Endothelial cell (in vitro differentiated cells): Measurements from ENCODE around the gene MIEN1. TPM values are rescaled to one million over a fixed set of nuclear protein-coding genes. Genes with fewer than 3 reads are reported as not detected.

Experiments used
- DNase-seq: peaks from one replicate; pipeline ENCODE4 v3.0.0; 2021; ENCODE audit warnings: low spot score
- H3K27ac Mint-ChIP-seq: one replicate; pipeline ENCODE4 v1.8.0; 2021; ENCODE audit warnings: mixed read lengths, inconsistent platforms; ENCODE audit not compliant: unreplicated experiment
- H3K27me3 Mint-ChIP-seq: one replicate; pipeline ENCODE4 v1.8.0; 2021; ENCODE audit warnings: mild to moderate bottlenecking, moderate library complexity, mixed read lengths, inconsistent platforms; ENCODE audit not compliant: unreplicated experiment
- H3K36me3 Mint-ChIP-seq: one replicate; pipeline ENCODE4 v1.8.0; 2021; ENCODE audit warnings: mild to moderate bottlenecking, low read depth, mixed read lengths, inconsistent platforms; ENCODE audit not compliant: unreplicated experiment
- H3K4me1 Mint-ChIP-seq: one replicate; pipeline ENCODE4 v1.8.0; 2021; ENCODE audit warnings: mild to moderate bottlenecking, mixed read lengths, inconsistent platforms; ENCODE audit not compliant: unreplicated experiment
- H3K4me3 Mint-ChIP-seq: one replicate; pipeline ENCODE4 v1.8.0; 2021; ENCODE audit warnings: mild to moderate bottlenecking, mixed read lengths, inconsistent platforms; ENCODE audit not compliant: unreplicated experiment
- H3K9me3 Mint-ChIP-seq: one replicate; pipeline ENCODE4 v1.8.0; 2021; ENCODE audit warnings: mixed read lengths, inconsistent platforms; ENCODE audit not compliant: unreplicated experiment
- total RNA-seq: library from RNA; stranded (reverse); fragmentation: NEBNext Ultra II Directional; extraction: Animal tissue kit (Norgen Biotek cat#: 25700); gene quantifications from one replicate; pipeline ENCODE4 v1.2.1, GENCODE V29; 2021; ENCODE audit not compliant: unreplicated experiment
- TF ChIP-seq, protein P1 (sequence below): fragments of 200-600 bp; sonication (generic); IDR thresholded peaks from one replicate; pipeline ENCODE4 v1.5.0; 2021; ENCODE audit warnings: antibody characterized with exemption; ENCODE audit not compliant: unreplicated experiment

MIEN1 gene
- total RNA-seq, 1 donor from 2014 or later: 15.5 TPM

DNA sequence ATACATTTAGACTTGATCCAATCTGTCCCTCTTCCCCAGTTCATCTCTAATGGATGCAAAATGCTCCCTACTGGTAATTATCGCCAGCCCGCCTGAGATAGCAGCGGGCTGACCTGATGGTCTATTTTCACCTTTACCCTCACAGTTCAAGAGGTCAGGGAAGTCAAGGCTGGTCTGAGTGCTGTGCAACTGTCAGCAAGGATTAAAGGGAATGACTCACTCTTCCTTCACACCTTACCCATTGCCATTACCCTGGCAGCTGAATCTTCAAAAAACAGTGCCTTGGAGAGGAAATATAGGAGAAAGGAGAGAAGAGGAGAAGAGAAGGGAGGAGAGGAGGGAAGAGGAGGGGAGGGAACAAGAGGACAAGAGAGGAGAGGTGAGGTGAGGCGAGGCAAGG is 43.7 kb upstream of the MIEN1 start:
- H3K27me3 Mint-ChIP-seq: no peaks in the 10 kb centered on the region
- peaks cover 13% of the 10 kb centered on the region for H3K4me1 Mint-ChIP-seq
- no peaks in the 10 kb centered on the region for H3K36me3 Mint-ChIP-seq
- TF ChIP-seq, protein P1, sequence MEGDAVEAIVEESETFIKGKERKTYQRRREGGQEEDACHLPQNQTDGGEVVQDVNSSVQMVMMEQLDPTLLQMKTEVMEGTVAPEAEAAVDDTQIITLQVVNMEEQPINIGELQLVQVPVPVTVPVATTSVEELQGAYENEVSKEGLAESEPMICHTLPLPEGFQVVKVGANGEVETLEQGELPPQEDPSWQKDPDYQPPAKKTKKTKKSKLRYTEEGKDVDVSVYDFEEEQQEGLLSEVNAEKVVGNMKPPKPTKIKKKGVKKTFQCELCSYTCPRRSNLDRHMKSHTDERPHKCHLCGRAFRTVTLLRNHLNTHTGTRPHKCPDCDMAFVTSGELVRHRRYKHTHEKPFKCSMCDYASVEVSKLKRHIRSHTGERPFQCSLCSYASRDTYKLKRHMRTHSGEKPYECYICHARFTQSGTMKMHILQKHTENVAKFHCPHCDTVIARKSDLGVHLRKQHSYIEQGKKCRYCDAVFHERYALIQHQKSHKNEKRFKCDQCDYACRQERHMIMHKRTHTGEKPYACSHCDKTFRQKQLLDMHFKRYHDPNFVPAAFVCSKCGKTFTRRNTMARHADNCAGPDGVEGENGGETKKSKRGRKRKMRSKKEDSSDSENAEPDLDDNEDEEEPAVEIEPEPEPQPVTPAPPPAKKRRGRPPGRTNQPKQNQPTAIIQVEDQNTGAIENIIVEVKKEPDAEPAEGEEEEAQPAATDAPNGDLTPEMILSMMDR: no peak
- no peaks in the 10 kb centered on the region for H3K9me3 Mint-ChIP-seq
- H3K27ac Mint-ChIP-seq: no peak overlapping the region
- no peak overlapping the region for H3K4me3 Mint-ChIP-seq
- DNase-seq: no peak

GRCh38 chr17:39772987-39773934 is 42.9 kb upstream of the MIEN1 start:
- H3K36me3 Mint-ChIP-seq: no peaks in the 10 kb centered on the region
- H3K9me3 Mint-ChIP-seq: no peaks in the 10 kb centered on the region
- no peak for DNase-seq
- H3K27ac Mint-ChIP-seq: no peak overlapping the region
- TF ChIP-seq, protein P1: no peak
- no peaks in the 10 kb centered on the region for H3K27me3 Mint-ChIP-seq
- H3K4me3 Mint-ChIP-seq: no peak overlapping the region
- H3K4me1 Mint-ChIP-seq: peaks cover 13% of the 10 kb centered on the region

DNA sequence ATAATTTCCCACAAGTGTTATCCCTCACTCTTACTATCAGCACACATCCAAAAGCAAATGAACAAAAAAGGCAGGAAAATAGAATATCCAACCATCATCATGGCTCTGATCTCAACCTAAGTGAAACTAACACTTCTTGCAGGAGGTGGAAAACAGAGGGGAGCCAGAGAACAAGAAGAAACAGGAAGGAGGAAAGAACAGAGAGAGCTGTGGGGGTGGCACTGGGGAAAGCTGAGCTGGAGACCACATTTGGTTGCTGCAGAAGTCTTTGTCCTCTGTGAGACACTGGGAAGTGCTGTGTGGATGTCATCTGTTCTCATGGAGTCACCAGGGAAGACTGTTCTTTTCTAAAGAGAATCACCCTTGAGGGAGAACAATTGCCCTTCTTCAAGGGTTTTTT is 42.1 kb upstream of the MIEN1 start:
- no peak for DNase-seq
- TF ChIP-seq, protein P1: no peak
- Mint-ChIP-seq H3K36me3 (no peaks in the 10 kb centered on the region), H3K4me1 (peaks cover 8% of the 10 kb centered on the region), H3K27ac (no peak overlapping the region), H3K9me3 (no peaks in the 10 kb centered on the region), H3K27me3 (peaks cover 2% of the 10 kb centered on the region), H3K4me3 (no peak overlapping the region)

DNA sequence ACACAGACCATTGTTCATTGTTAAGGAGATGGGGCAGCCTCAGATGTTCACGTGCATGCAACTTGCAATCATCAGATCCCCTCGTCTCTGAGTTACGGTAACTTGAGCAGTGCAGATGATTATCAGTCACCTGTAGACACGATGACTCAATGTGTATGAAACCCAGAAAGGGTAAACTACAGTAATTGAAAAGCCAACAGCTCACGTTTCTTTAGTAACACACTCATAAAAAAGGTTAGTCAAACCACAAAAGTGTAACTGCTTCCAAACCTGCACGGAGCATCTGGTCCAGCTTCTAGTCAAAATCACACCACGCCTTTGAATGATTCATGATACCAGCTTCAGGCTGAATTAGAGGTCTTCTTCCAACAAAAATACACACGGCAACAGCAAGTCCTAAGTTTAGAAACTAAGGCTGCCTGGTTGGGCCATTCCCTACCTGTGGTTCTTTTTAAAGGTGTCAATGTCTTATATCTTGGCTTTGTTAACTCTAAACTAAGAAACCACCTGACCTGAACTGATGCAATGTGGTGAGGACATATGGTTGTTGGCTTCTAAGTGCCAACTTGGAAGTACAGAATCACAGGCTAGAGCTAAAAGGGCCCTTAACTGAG is 39.7 kb upstream of the MIEN1 start:
- Mint-ChIP-seq H3K4me3 (no peak overlapping the region), H3K27me3 (peaks cover 2% of the 10 kb centered on the region), H3K27ac (no peak overlapping the region), H3K36me3 (no peaks in the 10 kb centered on the region), H3K9me3 (no peaks in the 10 kb centered on the region), H3K4me1 (peaks cover 8% of the 10 kb centered on the region)
- TF ChIP-seq, protein P1: no peak
- DNase-seq: no peak

GRCh38 chr17:39767147-39767546 is 36.8 kb upstream of the MIEN1 start:
- no peak for DNase-seq
- no peak overlapping the region for H3K4me3 Mint-ChIP-seq
- H3K36me3 Mint-ChIP-seq: no peaks in the 10 kb centered on the region
- no peak overlapping the region for H3K27ac Mint-ChIP-seq
- TF ChIP-seq, protein P1: no peak
- H3K4me1 Mint-ChIP-seq: peaks cover 4% of the 10 kb centered on the region
- no peaks in the 10 kb centered on the region for H3K9me3 Mint-ChIP-seq
- H3K27me3 Mint-ChIP-seq: peaks cover 2% of the 10 kb centered on the region
